HG03175 (cell line): ENCODE results near the gene LNP1.
"Not testable (repeated sequence)": the region's sequence is repeated elsewhere in the genome, so short reads cannot be mapped to it uniquely, and the experiment has no call there.

Experiments
- ATAC-seq: cut with Tn5 transposase; IDR thresholded peaks from one replicate; pipeline ENCODE4 v1.9.1; 2021; ENCODE audit warnings: mild to moderate bottlenecking, moderate library complexity; ENCODE audit not compliant: unreplicated experiment

LNP1 gene

GRCh38 chr3:100471444-100471843, 70.1 kb downstream of the LNP1 start:
- no peak for ATAC-seq

- ATAC-seq, result not testable (repeated sequence)
These were observed 76.6 kb downstream of the LNP1 start for GRCh38 chr3:100477851-100478360.

GRCh38 chr3:100478521-100478920, 77.2 kb downstream of the LNP1 start:
- ATAC-seq, result not testable (repeated sequence)

- ATAC-seq, result no peak
These were observed 78.7 kb downstream of the LNP1 start for GRCh38 chr3:100480081-100480480.

- ATAC-seq, result no peak
These were observed 80.8 kb downstream of the LNP1 start for GRCh38 chr3:100482176-100482575.

GRCh38 chr3:100483529-100483928, 82.2 kb downstream of the LNP1 start:
- ATAC-seq, result no peak

GRCh38 chr3:100486808-100487207, 85.5 kb downstream of the LNP1 start:
- no peak for ATAC-seq

- ATAC-seq, result no peak
These were observed 87.8 kb downstream of the LNP1 start for GRCh38 chr3:100489118-100489517.

- peak; percentile 99 for ATAC-seq
These were observed 91.0 kb downstream of the LNP1 start, which contains the start of gene TMEM45A for GRCh38 chr3:100492059-100493006. Gene TMEM45A, plus strand, starts transcription at chr3:100492619. Its CDS starts 62,593 bp downstream, at chr3:100555212.

- peak; percentile 33 for ATAC-seq
These were observed 95.4 kb downstream of the LNP1 start for GRCh38 chr3:100496711-100497261.

- no peak for ATAC-seq
These were observed 98.3 kb downstream of the LNP1 start for GRCh38 chr3:100499651-100500050.

GRCh38 chr3:100500320-100500880, 99.1 kb downstream of the LNP1 start:
- no peak for ATAC-seq

- ATAC-seq, result no peak
These were observed 102.1 kb downstream of the LNP1 start for GRCh38 chr3:100503448-100503847.
